HepG2 (cell line): Measurements from ENCODE around the gene ACE. TPM values are rescaled to one million over a fixed set of nuclear protein-coding genes. Genes with fewer than 3 reads are reported as not detected.

Source experiments
- FOXA3 ChIP-seq: IDR thresholded peaks from 2 replicates; pipeline ENCODE4 v1.6.1; 2016; ENCODE audit warnings: missing genetic modification reagents, missing compliant biosample characterization
- KAT2B ChIP-seq: fragments of 150-350 bp; IDR thresholded peaks from 2 replicates; pipeline ENCODE4 v1.6.1; 2014; ENCODE audit warnings: low read depth, low read length, borderline replicate concordance
- NR1H2 ChIP-seq: sonication (generic); formaldehyde crosslinking; IDR thresholded peaks from 2 replicates; pipeline ENCODE4 v1.8.1; 2022; ENCODE audit warnings: low read depth, missing genetic modification reagents, borderline replicate concordance
- PAXIP1 ChIP-seq: sonication (generic); formaldehyde crosslinking; conservative IDR thresholded peaks from 2 replicates; pipeline ENCODE4 v1.4.0; 2020; ENCODE audit warnings: mild to moderate bottlenecking, missing genetic modification reagents, moderate library complexity
- SALL2 ChIP-seq: sonication (generic); formaldehyde crosslinking; IDR thresholded peaks from 2 replicates; pipeline ENCODE4 v1.8.1; 2023; ENCODE audit warnings: mild to moderate bottlenecking, missing genetic modification reagents, inconsistent platforms
- THAP11 ChIP-seq: IDR thresholded peaks from 2 replicates; pipeline ENCODE4 v1.6.1; 2016; ENCODE audit warnings: missing biosample characterization, missing genetic modification reagents
- ZNF234 ChIP-seq: sonication (generic); formaldehyde crosslinking; conservative IDR thresholded peaks from 2 replicates; pipeline ENCODE4 v1.5.1; 2020; ENCODE audit warnings: mild to moderate bottlenecking, missing genetic modification reagents
- ZNF570 ChIP-seq: sonication (generic); formaldehyde crosslinking; IDR thresholded peaks from 2 replicates; pipeline ENCODE4 v1.4.0; 2020; ENCODE audit warnings: mild to moderate bottlenecking, missing genetic modification reagents, borderline replicate concordance
- ZNF572 ChIP-seq: sonication (generic); formaldehyde crosslinking; IDR thresholded peaks from 2 replicates; pipeline ENCODE4 v1.5.1; 2020; ENCODE audit warnings: mild to moderate bottlenecking, missing genetic modification reagents
- ZNF598 ChIP-seq: sonication (generic); formaldehyde crosslinking; IDR thresholded peaks from 2 replicates; pipeline ENCODE4 v1.5.1; 2020; ENCODE audit warnings: mild to moderate bottlenecking, missing genetic modification reagents, borderline replicate concordance
- ZNF609 ChIP-seq: sonication (generic); formaldehyde crosslinking; IDR thresholded peaks from 2 replicates; pipeline ENCODE4 v1.4.0; 2020; ENCODE audit warnings: mild to moderate bottlenecking, missing genetic modification reagents, borderline replicate concordance
- ZNF768 ChIP-seq: sonication (generic); formaldehyde crosslinking; IDR thresholded peaks from 2 replicates; pipeline ENCODE4 v1.4.0; 2020; ENCODE audit warnings: missing genetic modification reagents
- ZNF782 ChIP-seq: sonication (generic); formaldehyde crosslinking; IDR thresholded peaks from 2 replicates; pipeline ENCODE4 v1.4.0; 2020; ENCODE audit warnings: missing genetic modification reagents, mild to moderate bottlenecking, borderline replicate concordance
- polyA plus RNA-seq, 8 experiments: library from polyadenylated mRNA; depleted of rRNA in 3 of 8; stranded (reverse) in 7 of 8; unstranded in 1 of 8; fragments of >200 nt; fragmentation: Illumina TruSeq in 4 of 8; extraction: Trizol in 4 of 8; gene quantifications; 2 replicates each; pipeline versions ENCODE4 v1.2.1 to v1.2.3, GENCODE V29; 2011 to 2016; ENCODE audit warnings: low read depth in 4 of 8, missing spikeins in 1 of 8, mixed read lengths in 1 of 8; ENCODE audit not compliant: insufficient read depth in 1 of 8
- total RNA-seq, 5 experiments: library from RNA; depleted of rRNA; stranded (reverse); fragments of >200 nt; fragmentation: Illumina TruSeq; extraction: Trizol; gene quantifications; 2 replicates each; pipeline ENCODE4 v1.2.3, GENCODE V29; 2016; ENCODE audit warnings: low read depth in 1 of 5
- TF ChIP-seq, protein P1 (sequence below): sonication (generic); formaldehyde crosslinking; IDR thresholded peaks from 2 replicates; pipeline ENCODE4 v1.4.0; 2020; ENCODE audit warnings: missing genetic modification reagents
- TF ChIP-seq, protein P2 (sequence below): sonication (generic); formaldehyde crosslinking; IDR thresholded peaks from 2 replicates; pipeline ENCODE4 v1.4.0; 2020; ENCODE audit warnings: mild to moderate bottlenecking, low read depth, missing genetic modification reagents
- TF ChIP-seq, protein P3 (sequence below): sonication (generic); formaldehyde crosslinking; IDR thresholded peaks from 2 replicates; pipeline ENCODE4 v1.4.0; 2020; ENCODE audit warnings: missing genetic modification reagents

The ACE gene
- total and polyA plus RNA-seq, 2 of the 13 experiments (the other 11 are each of a cell fraction or from before 2014, with no cell fraction given), result 0.08 to 0.13 TPM

DNA sequence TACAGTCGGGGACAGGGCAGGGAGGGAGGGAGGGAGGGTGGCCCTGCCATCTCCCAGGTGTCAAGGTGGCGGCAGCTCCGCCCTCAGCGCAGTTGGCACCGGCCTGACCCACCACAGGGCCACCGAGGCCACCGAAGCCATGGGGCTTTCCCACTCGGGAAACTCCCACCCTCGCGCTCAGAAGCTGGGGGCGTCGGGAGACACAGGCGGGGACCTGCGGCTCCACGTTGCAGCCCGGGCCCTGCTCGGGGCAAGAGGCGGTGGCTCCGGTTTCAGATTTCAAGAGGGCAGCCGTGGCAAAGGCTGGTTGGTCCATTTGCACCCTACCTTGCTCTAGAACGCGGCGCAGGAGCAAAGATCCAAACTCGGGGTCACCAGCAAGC is 31.3 kb upstream of the ACE start (continued):
- TF ChIP-seq PAXIP1 (CRISPR knock-in tag) (0 out of 2 replicates have a peak, but pooled peaks have one; percentile 26), ZNF609 (CRISPR knock-in tag) (peak; percentile 60), ZNF782 (CRISPR knock-in tag) (peak; percentile 92), ZNF234 (CRISPR knock-in tag) (0 out of 2 replicates have a peak, but pooled peaks have one; percentile 71), NR1H2 (CRISPR knock-in tag) (peak; percentile 29; the same call in 1 of the 2 replicates), KAT2B (no peak), FOXA3 (CRISPR knock-in tag) (no peak), SALL2 (CRISPR knock-in tag) (0 out of 2 replicates have a peak, but pooled peaks have one; percentile 10), ZNF570 (CRISPR knock-in tag) (peak; percentile 73; the same call in 1 of the 2 replicates), ZNF598 (0 out of 2 replicates have a peak, but pooled peaks have one; percentile 31), ZNF768 (CRISPR knock-in tag) (peak; percentile 29; the same call in 1 of the 2 replicates), ZNF572 (CRISPR knock-in tag) (0 out of 2 replicates have a peak, but pooled peaks have one; percentile 66), THAP11 (CRISPR knock-in tag) (no peak)
- TF ChIP-seq, protein P1, sequence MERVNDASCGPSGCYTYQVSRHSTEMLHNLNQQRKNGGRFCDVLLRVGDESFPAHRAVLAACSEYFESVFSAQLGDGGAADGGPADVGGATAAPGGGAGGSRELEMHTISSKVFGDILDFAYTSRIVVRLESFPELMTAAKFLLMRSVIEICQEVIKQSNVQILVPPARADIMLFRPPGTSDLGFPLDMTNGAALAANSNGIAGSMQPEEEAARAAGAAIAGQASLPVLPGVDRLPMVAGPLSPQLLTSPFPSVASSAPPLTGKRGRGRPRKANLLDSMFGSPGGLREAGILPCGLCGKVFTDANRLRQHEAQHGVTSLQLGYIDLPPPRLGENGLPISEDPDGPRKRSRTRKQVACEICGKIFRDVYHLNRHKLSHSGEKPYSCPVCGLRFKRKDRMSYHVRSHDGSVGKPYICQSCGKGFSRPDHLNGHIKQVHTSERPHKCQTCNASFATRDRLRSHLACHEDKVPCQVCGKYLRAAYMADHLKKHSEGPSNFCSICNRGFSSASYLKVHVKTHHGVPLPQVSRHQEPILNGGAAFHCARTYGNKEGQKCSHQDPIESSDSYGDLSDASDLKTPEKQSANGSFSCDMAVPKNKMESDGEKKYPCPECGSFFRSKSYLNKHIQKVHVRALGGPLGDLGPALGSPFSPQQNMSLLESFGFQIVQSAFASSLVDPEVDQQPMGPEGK (CRISPR knock-in tag), result 0 out of 2 replicates have a peak, but pooled peaks have one; percentile 15
- TF ChIP-seq, protein P2, sequence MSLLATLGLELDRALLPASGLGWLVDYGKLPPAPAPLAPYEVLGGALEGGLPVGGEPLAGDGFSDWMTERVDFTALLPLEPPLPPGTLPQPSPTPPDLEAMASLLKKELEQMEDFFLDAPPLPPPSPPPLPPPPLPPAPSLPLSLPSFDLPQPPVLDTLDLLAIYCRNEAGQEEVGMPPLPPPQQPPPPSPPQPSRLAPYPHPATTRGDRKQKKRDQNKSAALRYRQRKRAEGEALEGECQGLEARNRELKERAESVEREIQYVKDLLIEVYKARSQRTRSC, result peak; percentile 76; the same call in 1 of the 2 replicates
- TF ChIP-seq, protein P3, sequence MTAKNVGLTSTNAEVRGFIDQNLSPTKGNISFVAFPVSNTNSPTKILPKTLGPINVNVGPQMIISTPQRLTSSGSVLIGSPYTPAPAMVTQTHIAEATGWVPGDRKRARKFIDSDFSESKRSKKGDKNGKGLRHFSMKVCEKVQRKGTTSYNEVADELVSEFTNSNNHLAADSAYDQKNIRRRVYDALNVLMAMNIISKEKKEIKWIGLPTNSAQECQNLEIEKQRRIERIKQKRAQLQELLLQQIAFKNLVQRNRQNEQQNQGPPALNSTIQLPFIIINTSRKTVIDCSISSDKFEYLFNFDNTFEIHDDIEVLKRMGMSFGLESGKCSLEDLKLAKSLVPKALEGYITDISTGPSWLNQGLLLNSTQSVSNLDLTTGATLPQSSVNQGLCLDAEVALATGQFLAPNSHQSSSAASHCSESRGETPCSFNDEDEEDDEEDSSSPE (CRISPR knock-in tag), result no peak; the same call in 1 of the 2 replicates
